Esophagus muscularis mucosa (tissue), 4 donors: ENCODE results near the gene TNNC2. TPM values are rescaled to one million over a fixed set of nuclear protein-coding genes. Genes with fewer than 3 reads are reported as not detected.
A peak's percentile ranks its signal among the peaks of the same experiment; 100 is the strongest.

Source experiments
- DNase-seq: peaks from one replicate; pipeline ENCODE4 v3.0.0-alpha.2; 2017; ENCODE audit errors: extremely low spot score
- H3K27ac ChIP-seq, 4 donors: fragments of 200-600 bp; sonication (generic); replicated peaks in 1 of 4; 1 replicate in 3 of 4; 2 replicates in 1 of 4; pipeline ENCODE4 v1.5.1; 2016 to 2019; ENCODE audit warnings: mild to moderate bottlenecking in 1 of 4
- H3K27me3 ChIP-seq, 4 donors: fragments of 200-600 bp; sonication (generic); one replicate each; pipeline versions ENCODE4 v1.5.1 to v1.6.0; 2016 to 2019
- H3K36me3 ChIP-seq, 4 donors: fragments of 200-600 bp; sonication (generic); one replicate each; pipeline ENCODE4 v1.5.1; 2016 to 2019
- H3K4me1 ChIP-seq, 4 donors: fragments of 200-600 bp; sonication (generic); one replicate each; pipeline ENCODE4 v1.5.1; 2016 to 2019
- H3K4me3 ChIP-seq, 4 donors: fragments of 200-600 bp; sonication (generic); 1 replicate in 2 of 4; 2 replicates in 2 of 4; pipeline ENCODE4 v1.5.1; 2016 to 2019; ENCODE audit warnings: mild to moderate bottlenecking in 4 of 4, moderate library complexity in 1 of 4
- H3K9me3 ChIP-seq, 4 donors: fragments of 200-600 bp; sonication (generic); 1 replicate in 3 of 4; 2 replicates in 1 of 4; pipeline ENCODE4 v1.5.1; 2016 to 2019
- CTCF ChIP-seq, 3 experiments: fragments of 200-600 bp in 2 of 3; fragments of 450-650 bp in 1 of 3; sonication (generic) in 2 of 3; IDR thresholded peaks; one replicate each; pipeline ENCODE4 v1.5.1; 2017 to 2019; ENCODE audit warnings: antibody characterized with exemption in 3 of 3, mild to moderate bottlenecking in 2 of 3, moderate library complexity in 1 of 3
- EP300 ChIP-seq: sonication (generic); formaldehyde crosslinking; IDR thresholded peaks from one replicate; pipeline ENCODE4 v1.6.1; 2017; ENCODE audit warnings: antibody characterized with exemption
- POLR2A ChIP-seq: fragments of 450-650 bp; IDR thresholded peaks from one replicate; pipeline ENCODE4 v1.6.1; 2017; ENCODE audit warnings: antibody characterized with exemption, moderate library complexity, mild to moderate bottlenecking, low read depth
- POLR2AphosphoS5 ChIP-seq, 2 donors: sonication (generic); formaldehyde crosslinking; IDR thresholded peaks; one replicate each; pipeline ENCODE4 v1.6.1; 2017; ENCODE audit warnings: antibody characterized with exemption in 2 of 2
- WGBS: methylation state at CpG from one replicate; pipeline ENCODE4 v1.1.5; 2018; 5-methylcytosine and 5-hydroxymethylcytosine counted together
- intact Hi-C: fragments of 100-400 bp; cut with DNase I; formaldehyde crosslinking; loops from one replicate; pipeline ENCODE4 v1.15.1; 2023
- total RNA-seq, 4 donors: library from RNA; depleted of rRNA; stranded (reverse); fragments of >200 nt; gene quantifications; one replicate each; pipeline versions ENCODE4 v1.1.0 to v1.2.1, GENCODE V29; 2016

The TNNC2 gene
- total RNA-seq, 4 donors from 2014 or later, result 0.46 to 3.1 (median 1.8) TPM

GRCh38 chr20:45845452-45845851, 18.3 kb upstream of the TNNC2 start:
- peaks cover 37 to 86% (median 79%) of the 10 kb centered on the region in 4 donors for H3K36me3 ChIP-seq
- TF ChIP-seq CTCF (IDR thresholded peaks at IDR 0.05), result no peak
- TF ChIP-seq EP300, result no peak
- no peak for TF ChIP-seq POLR2AphosphoS5 (IDR thresholded peaks at IDR 0.05)
- no peak for TF ChIP-seq POLR2A

GRCh38 chr20:45843506-45843905, 16.4 kb upstream of the TNNC2 start:
- DNase-seq, result no peak
- Histone ChIP-seq H3K9me3 (no peaks in the 10 kb centered on the region), H3K4me3 (no peak overlapping the region), H3K36me3 (peaks cover 39 to 98% (median 87%) of the 10 kb centered on the region in 4 donors), H3K27me3 (no peaks in the 10 kb centered on the region), H3K27ac (peak overlapping the region; percentile 50 to 70 (median 65)), H3K4me1 (peaks cover 18 to 55% (median 37%) of the 10 kb centered on the region in 4 donors)
- intact Hi-C loops, result no loop called here
- no peak for TF ChIP-seq POLR2AphosphoS5 (IDR thresholded peaks at IDR 0.05)
- WGBS, result 95% methylated on average over 11 of the region's 14 CpGs

More at GRCh38 chr20:45845452-45845851, 18.3 kb upstream of the TNNC2 start:
- H3K27me3 ChIP-seq, result no peaks in the 10 kb centered on the region
- H3K27ac ChIP-seq, result peak overlapping the region in 1 of 4 donors; percentile 3
- peaks cover 18 to 48% (median 36%) of the 10 kb centered on the region in 4 donors for H3K4me1 ChIP-seq
- H3K4me3 ChIP-seq, result no peak overlapping the region
- no peaks in the 10 kb centered on the region for H3K9me3 ChIP-seq
- intact Hi-C loops, result no loop called here
- DNase-seq, result no peak

GRCh38 chr20:45842169-45842812, 15.2 kb upstream of the TNNC2 start:
- WGBS, result 21% methylated on average over 3 of the region's 5 CpGs
- peaks cover 18 to 57% (median 39%) of the 10 kb centered on the region in 4 donors for H3K4me1 ChIP-seq
- peak overlapping the region; percentile 50 to 70 (median 65) for H3K27ac ChIP-seq
- no peaks in the 10 kb centered on the region for H3K27me3 ChIP-seq
- H3K36me3 ChIP-seq, result peaks cover 39 to 97% (median 81%) of the 10 kb centered on the region in 4 donors
- DNase-seq, result no peak
- no peaks in the 10 kb centered on the region for H3K9me3 ChIP-seq
- no peak overlapping the region for H3K4me3 ChIP-seq
- TF ChIP-seq EP300 (no peak), POLR2A (no peak), CTCF (IDR thresholded peaks at IDR 0.05) (no peak), POLR2AphosphoS5 (IDR thresholded peaks at IDR 0.05) (no peak)
- intact Hi-C loops, result no loop called here

GRCh38 chr20:45841407-45842129, 14.5 kb upstream of the TNNC2 start:
- Histone ChIP-seq H3K9me3 (no peaks in the 10 kb centered on the region), H3K4me1 (peaks cover 22 to 65% (median 46%) of the 10 kb centered on the region in 4 donors), H3K36me3 (peaks cover 32 to 96% (median 78%) of the 10 kb centered on the region in 4 donors), H3K4me3 (no peak overlapping the region), H3K27ac (peak overlapping the region; percentile 50 to 70 (median 65)), H3K27me3 (no peaks in the 10 kb centered on the region)
- WGBS, result 85% methylated on average over 9 of the region's 10 CpGs
- no peak for DNase-seq
- TF ChIP-seq CTCF (IDR thresholded peaks at IDR 0.05) (no peak), POLR2AphosphoS5 (IDR thresholded peaks at IDR 0.05) (no peak), EP300 (no peak), POLR2A (no peak)
- intact Hi-C loops, result no loop called here

- no peak for DNase-seq
Measured at GRCh38 chr20:45840700-45841198, 13.6 kb upstream of the TNNC2 start.

More at GRCh38 chr20:45840700-45841198, 13.6 kb upstream of the TNNC2 start:
- Histone ChIP-seq H3K36me3 (peaks cover 25 to 90% (median 71%) of the 10 kb centered on the region in 4 donors), H3K27ac (peak overlapping the region; percentile 50 to 70 (median 65)), H3K4me3 (no peak overlapping the region), H3K4me1 (peaks cover 27 to 69% (median 54%) of the 10 kb centered on the region in 4 donors), H3K27me3 (no peaks in the 10 kb centered on the region), H3K9me3 (no peaks in the 10 kb centered on the region)
- intact Hi-C loops, result no loop called here
- WGBS, result 70% methylated on average over 4 of the region's 25 CpGs
- TF ChIP-seq CTCF (IDR thresholded peaks at IDR 0.05) (no peak), POLR2A (no peak), EP300 (no peak), POLR2AphosphoS5 (IDR thresholded peaks at IDR 0.05) (no peak)
